Mucosa of stomach (tissue), 1 donor: Measurements from ENCODE around the gene GBP1.
"Not testable (repeated sequence)": the region's sequence is repeated elsewhere in the genome, so short reads cannot be mapped to it uniquely, and the experiment has no call there.

ENCODE experiments used
- H3K27me3 ChIP-seq: one replicate; pipeline ENCODE4 v1.7.0; 2013; ENCODE audit warnings: mild to moderate bottlenecking, low read length; ENCODE audit not compliant: control insufficient read depth, insufficient read depth
- H3K36me3 ChIP-seq: one replicate; pipeline ENCODE4 v1.7.0; 2013; ENCODE audit warnings: low read length; ENCODE audit not compliant: control insufficient read depth, insufficient read depth
- H3K4me1 ChIP-seq: one replicate; pipeline ENCODE4 v1.7.0; 2013; ENCODE audit warnings: mild to moderate bottlenecking, low read length; ENCODE audit not compliant: control insufficient read depth, insufficient read depth
- H3K4me3 ChIP-seq: one replicate; pipeline ENCODE4 v1.7.0; 2013; ENCODE audit warnings: low read length
- H3K9ac ChIP-seq: one replicate; pipeline ENCODE4 v1.7.0; 2013; ENCODE audit warnings: mild to moderate bottlenecking, low read length, moderate library complexity
- H3K9me3 ChIP-seq: one replicate; pipeline ENCODE4 v1.7.0; 2013; ENCODE audit warnings: mild to moderate bottlenecking, low read length, moderate library complexity; ENCODE audit not compliant: control insufficient read depth
- donor health status: Pancreatic carcinoma.

GBP1 gene

DNA sequence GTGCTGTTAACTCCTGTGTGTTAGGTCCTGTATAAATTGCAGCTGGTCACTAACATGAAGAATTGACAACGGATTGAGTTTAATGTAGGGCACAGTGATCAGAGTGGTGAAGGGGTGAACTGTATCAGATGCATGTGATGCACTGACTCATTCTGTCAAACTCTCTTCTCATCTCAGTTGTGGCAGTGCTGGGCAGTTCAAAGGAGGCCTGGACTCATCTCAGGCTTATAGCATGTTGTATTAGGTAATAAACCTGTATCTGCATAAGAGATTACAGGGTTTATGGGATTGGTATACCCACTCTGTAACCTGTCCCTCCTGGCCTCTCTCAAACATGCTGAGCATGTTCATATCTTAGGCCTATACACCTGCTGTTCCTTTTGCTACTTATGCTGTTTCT is 29.9 kb downstream of the GBP1 start:
- Histone ChIP-seq H3K4me1 (peaks cover 6% of the 10 kb centered on the region), H3K27me3 (no peaks in the 10 kb centered on the region), H3K4me3 (no peak overlapping the region), H3K9me3 (no peaks in the 10 kb centered on the region), H3K9ac (no peak overlapping the region), H3K36me3 (no peaks in the 10 kb centered on the region)

- not testable (repeated sequence) for H3K9me3 ChIP-seq, H3K27me3 ChIP-seq, H3K36me3 ChIP-seq, H3K4me3 ChIP-seq, H3K9ac ChIP-seq, H3K4me1 ChIP-seq
Measured at GRCh38 chr1:89034004-89034403, 31.0 kb downstream of the GBP1 start.

- not testable (repeated sequence) for H3K9ac ChIP-seq
Measured at GRCh38 chr1:89029051-89029450, 36.0 kb downstream of the GBP1 start.

GRCh38 chr1:89025928-89026327 is 39.1 kb downstream of the GBP1 start:
- Histone ChIP-seq H3K27me3 (no peaks in the 10 kb centered on the region), H3K4me3 (no peak overlapping the region), H3K9ac (no peak overlapping the region), H3K9me3 (no peaks in the 10 kb centered on the region), H3K4me1 (peaks cover 4% of the 10 kb centered on the region), H3K36me3 (no peaks in the 10 kb centered on the region)

More at GRCh38 chr1:89029051-89029450, 36.0 kb downstream of the GBP1 start:
- not testable (repeated sequence) for H3K4me1 ChIP-seq, H3K9me3 ChIP-seq, H3K4me3 ChIP-seq, H3K36me3 ChIP-seq, H3K27me3 ChIP-seq

GRCh38 chr1:89023026-89023425 is 42.0 kb downstream of the GBP1 start:
- Histone ChIP-seq H3K9me3 (no peaks in the 10 kb centered on the region), H3K36me3 (peaks cover 6% of the 10 kb centered on the region), H3K4me1 (peaks cover 20% of the 10 kb centered on the region), H3K27me3 (no peaks in the 10 kb centered on the region), H3K9ac (peak overlapping the region; percentile 70), H3K4me3 (no peak overlapping the region)

DNA sequence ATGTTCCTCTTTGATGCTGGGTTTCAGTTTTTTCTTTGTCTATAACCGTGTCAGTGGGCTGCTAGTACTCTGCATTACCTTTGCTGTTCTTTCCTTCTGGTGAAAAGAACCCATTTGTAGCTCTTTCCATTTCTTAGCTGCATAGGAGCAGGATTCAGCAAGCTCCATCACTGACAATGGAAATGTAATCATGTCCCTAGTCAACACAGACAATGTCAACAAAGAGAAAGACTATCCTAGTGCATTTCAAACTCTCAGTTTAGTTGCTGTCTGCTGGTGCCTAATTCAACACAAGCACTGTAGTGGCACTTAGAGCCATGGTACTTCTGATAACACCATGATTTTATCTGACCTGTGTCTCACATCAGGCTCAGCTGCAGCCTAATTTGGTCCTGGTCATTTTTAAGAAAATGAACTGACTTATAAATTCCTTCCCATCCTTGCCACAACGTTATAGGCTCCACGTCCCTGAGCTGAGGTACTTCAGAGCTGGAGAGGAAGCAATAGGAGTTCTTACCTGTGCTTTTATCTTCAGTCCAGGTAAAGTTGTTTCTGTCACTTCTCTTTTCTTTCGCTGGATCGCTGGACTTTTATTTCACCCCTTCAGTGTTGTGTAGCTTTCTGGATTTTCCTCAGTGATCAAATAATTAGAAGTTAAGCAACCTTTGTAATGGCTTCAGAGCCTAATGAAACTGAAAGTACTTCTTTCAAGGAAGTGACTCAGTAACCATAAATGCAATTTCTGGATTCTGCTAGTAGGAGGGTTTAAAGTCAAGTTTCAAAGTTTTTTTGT is 42.6 kb downstream of the GBP1 start, which contains the start of gene GBP3:
Gene GBP3, minus strand, starts transcription at position 700 of the 793 bp plus-strand sequence. CDS start 2,145 bp downstream, outside the sequence.
- peaks cover 6% of the 10 kb centered on the region for H3K36me3 ChIP-seq
- no peaks in the 10 kb centered on the region for H3K27me3 ChIP-seq
- H3K4me3 ChIP-seq, result peak within 1 kb of the TSS; percentile 48
- H3K9me3 ChIP-seq, result no peaks in the 10 kb centered on the region
- peak within 1 kb of the TSS; percentile 70 for H3K9ac ChIP-seq
- peaks cover 20% of the 10 kb centered on the region for H3K4me1 ChIP-seq

DNA sequence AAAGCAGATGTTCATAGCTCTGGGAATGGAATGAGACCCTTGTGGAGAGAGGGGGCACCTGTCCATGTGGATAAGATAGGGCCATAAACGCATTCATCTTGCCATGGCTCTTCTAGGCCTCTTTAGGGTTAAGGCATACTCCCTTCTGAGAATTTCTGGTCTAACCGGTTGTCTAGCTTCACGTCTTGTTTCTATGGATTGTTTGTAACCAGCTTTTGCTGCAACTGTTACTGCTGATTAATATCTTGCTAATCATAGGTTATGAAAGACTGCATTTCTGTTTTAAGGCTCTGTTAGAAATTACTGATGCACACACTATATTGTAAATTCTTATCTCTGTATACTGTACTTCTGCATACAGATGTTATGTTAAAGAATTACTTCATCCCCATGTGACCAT is 46.7 kb downstream of the GBP1 start:
- not testable (repeated sequence) for H3K4me3 ChIP-seq

GRCh38 chr1:89008511-89008910 is 56.5 kb downstream of the GBP1 start:
- H3K9me3 ChIP-seq, result no peaks in the 10 kb centered on the region
- peaks cover 4% of the 10 kb centered on the region for H3K36me3 ChIP-seq
- no peak overlapping the region for H3K4me3 ChIP-seq
- H3K9ac ChIP-seq, result no peak overlapping the region
- no peaks in the 10 kb centered on the region for H3K27me3 ChIP-seq
- H3K4me1 ChIP-seq, result peaks cover 5% of the 10 kb centered on the region

More for the DNA sequence above, 46.7 kb downstream of the GBP1 start:
- H3K9ac ChIP-seq, H3K9me3 ChIP-seq, H3K36me3 ChIP-seq, H3K27me3 ChIP-seq: not testable (repeated sequence)
- H3K4me1 ChIP-seq, result peaks cover 20% of the 10 kb centered on the region

GRCh38 chr1:89005286-89006151 is 59.5 kb downstream of the GBP1 start:
- no peak overlapping the region for H3K4me3 ChIP-seq

More at GRCh38 chr1:89005286-89006151, 59.5 kb downstream of the GBP1 start:
- Histone ChIP-seq H3K4me1 (peaks cover 5% of the 10 kb centered on the region), H3K9me3 (no peaks in the 10 kb centered on the region), H3K9ac (no peak overlapping the region), H3K27me3 (no peaks in the 10 kb centered on the region), H3K36me3 (peaks cover 4% of the 10 kb centered on the region)
